HG02852 (cell line): Measurements from ENCODE around the gene ELFN1.

Experiments used
- ATAC-seq: cut with Tn5 transposase; IDR thresholded peaks from one replicate; pipeline ENCODE4 v1.9.1; 2021; ENCODE audit warnings: mild to moderate bottlenecking, moderate library complexity; ENCODE audit not compliant: unreplicated experiment

ELFN1 gene

DNA sequence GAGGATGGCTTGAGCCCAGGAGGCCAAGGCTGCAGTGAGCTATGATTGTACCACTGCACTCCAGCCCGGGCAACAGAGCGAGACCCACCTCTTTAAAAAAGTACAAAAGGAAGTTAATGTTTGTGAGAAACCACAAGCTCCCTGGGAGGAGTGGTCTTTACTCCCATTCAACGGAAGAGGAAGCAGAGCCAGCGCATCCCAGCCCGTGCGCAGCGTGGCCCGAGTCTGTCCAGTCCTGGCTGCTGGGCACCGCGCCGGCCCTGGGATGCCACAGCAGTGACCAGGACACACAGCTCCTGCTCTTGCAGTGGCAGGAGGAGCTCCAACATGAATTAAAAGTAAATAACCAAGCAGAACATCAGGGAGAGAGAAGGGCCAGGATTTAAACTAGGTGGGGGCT lies 68.4 kb downstream of the ELFN1 start:
- no peak for ATAC-seq

DNA sequence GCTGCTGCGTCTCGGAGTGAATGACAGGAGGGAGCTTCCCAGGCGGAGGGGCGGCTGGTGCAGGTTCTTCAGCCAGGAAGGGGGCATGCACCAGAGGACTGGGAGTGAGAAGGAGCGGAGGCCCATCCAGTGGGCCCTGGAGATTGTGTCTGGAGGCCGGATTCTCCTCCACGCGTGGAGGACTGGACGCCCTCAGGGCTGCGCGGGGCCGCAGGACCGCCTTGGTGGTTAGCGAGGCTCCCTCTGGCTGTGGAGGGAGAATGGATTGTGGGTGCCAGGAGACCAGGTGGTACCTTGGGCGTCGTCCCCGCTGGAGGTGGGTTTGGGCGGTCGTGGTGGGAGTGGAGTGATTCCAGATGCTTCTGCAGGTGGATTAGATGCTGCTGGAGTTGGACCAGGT lies 68.9 kb downstream of the ELFN1 start:
- no peak for ATAC-seq

DNA sequence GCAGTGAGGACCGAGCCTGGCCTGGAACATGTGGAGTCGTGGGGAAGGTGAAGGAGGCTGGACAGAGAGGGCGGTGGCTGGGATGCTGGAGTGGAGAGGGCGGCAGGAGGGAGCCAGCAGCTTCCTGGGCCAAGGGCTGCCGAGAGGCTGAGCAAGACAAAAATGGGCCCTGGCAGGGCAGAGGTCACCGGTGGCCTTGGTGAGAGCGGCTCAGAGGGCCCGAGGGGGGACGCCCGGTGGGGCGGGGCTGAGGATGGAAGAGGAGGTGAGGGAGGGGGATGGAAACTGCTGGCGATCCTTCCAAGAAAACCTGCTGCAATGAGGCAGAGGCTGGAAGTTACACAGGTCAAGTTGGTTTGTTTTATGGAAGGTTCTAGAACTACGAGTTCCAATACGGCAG lies 69.5 kb downstream of the ELFN1 start:
- ATAC-seq = no peak

DNA sequence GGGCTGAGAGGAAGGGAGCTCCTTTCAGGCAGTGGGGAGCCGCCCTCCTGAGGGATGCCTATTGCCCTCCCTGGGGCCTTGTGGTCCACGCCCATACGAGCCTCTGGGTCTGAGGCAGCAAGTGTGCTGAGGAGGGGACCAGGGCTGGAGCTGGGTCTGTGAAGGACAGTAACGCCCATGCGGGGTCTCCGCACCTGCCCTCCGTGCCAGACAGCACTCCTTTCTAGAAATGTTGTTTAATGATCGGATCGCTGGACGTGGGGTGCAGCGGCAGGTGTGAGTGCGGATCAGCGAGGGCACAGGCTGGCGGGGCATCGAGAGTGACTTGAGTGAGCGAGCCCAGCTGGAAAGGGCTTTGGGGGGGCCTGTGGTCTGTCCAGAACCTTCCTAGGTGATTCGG lies 70.1 kb downstream of the ELFN1 start:
- no peak for ATAC-seq

DNA sequence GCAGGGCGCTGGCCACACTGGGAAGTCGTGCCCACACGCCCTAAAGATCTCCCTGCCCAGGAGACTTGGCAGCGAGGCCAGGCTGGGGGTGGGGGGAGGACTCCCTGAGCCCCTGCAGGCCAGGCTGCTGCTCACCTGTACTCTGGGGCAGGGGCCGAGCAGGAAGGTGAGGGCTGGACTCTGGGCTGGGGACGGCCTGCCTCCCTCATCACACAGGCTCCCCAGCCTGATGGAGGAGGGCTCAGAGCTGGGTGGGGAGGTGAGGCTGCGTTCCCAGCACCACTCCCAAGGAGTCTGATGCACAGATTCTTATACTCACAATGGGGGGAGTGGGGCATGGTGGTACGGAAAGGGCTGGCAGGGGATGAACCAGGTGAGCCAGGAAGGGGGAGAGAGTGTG lies 71.2 kb downstream of the ELFN1 start:
- no peak for ATAC-seq

DNA sequence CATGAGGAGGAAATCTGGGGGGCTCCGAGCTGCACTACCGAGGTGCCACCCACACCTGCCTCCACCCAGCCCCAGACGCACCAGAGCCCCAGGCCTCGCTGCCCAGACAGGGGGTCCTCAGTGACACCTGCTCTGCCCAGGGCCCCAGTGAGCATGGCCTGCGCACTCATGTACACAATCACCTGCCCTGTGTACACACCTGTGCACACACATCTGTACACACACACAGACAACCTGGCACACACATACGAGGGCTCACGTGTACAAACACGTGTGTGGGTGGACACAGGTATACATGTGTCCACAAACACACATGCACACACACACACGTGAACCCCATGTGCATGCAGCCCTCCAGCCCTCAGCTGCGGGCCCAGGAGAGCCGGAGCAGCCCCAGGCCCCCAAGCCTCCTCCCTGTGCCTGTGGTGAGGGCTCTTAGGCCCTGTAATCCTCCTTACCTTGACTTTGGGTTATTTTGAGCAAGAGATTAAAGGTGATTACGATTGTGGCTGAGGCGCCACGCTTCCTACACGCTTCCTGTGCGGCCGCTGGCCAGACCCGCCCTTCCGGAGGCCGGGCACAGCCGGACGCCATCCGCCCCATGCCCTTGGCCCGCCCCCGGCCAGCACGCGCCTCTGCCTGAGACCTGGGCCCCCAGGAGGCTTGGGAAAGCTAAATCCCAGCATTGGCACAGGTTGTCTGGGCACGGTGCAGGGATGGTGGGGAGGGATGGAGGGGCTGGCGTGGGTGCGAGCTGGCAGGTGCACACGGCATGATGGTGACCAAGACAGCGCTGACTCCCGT lies 71.9 kb downstream of the ELFN1 start:
- no peak for ATAC-seq

DNA sequence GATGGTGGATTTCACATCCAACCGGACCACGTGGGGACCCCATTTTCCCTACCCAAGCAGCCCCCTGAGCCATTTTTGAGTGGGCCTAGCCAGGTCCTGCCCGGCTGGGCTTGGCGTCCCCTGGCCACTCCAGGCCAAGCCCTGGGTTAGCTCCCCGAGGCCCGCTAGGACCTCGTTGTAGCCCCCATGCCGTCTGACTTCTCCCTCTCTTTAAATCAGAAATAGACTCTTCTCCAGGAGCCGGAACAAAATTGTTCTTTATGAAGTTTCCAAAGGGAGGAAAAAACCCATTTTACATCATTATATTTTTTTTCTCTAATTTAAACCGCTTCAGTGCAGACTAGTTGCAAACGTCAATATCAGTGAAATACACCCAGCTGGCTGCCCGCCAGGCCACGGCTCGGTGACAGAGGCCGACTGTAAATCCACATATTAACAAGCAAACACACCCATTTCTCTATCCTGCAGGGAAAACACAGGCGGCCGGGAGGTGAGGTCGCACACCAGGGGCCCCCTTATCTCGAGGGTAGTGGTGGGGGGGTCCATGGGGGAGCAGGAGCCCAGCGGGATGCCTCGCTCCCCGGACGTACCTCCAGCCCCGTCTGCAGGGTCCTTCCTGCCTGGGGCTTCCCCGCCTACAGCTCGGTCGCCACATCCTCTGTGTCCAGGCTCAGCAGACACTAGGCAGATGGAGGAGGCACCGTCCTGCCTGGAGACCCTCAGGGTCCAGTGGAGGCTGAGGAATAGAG lies 72.7 kb downstream of the ELFN1 start:
- ATAC-seq = no peak

DNA sequence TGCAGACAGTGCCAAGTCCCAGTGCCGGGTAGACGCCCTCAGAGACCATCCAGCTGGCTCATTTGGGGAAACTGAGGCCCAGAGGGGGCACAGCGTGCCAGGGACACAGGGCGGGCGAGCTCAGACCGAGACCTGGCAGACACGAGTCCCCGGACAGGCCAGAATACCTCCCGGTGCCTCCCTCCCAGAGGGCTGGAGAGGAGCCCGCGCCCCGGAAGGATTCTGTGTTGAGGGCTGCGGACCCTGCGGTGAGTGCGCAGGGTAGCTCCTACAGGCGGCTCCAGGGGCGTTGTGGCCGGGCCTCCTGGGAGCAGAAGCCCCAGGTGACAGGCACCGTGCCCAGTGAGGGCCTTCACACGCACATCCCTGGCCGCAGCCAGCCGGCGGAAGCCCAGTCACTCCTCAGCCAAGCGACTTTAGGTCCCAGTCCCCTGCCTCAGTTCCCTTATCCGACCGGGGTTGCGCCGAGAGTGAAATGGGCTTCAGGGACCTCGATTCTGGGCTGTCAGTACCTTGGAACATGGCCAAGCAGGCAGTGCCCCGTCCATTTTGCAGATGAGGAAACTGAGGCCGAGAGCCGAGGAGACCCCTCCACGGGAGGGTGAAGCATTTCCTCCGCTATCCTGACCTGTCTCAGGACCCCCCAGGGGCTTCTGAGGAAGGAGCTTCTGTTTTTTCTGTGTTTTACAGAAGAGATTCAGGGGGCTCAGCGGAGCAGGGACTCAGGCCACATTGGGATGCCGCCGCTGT lies 73.6 kb downstream of the ELFN1 start:
- ATAC-seq = no peak

DNA sequence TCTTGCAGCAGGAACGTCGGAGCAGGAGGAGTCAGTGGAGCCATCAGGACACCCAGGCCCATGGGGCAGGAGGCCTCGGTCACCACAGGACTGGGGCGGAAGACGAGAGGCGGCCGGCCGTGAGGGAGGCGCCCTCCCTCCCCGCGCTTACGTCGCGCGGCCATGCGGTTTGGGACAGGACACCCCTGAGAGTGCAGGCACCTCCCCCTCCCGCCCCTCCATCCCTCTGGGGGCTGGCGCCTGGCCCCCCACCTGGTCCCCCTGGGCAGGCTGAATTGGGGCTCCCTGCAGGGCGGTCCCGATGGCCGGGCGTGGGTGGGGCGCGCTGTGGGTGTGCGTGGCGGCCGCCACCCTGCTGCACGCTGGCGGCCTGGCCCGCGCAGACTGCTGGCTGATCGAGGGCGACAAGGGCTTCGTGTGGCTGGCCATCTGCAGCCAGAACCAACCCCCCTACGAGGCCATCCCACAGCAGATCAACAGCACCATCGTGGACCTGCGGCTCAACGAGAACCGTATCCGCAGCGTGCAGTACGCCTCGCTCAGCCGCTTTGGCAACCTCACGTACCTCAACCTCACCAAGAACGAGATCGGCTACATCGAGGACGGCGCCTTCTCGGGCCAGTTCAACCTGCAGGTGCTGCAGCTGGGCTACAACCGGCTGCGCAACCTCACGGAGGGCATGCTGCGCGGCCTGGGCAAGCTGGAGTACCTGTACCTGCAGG lies 74.4 kb downstream of the ELFN1 start:
- no peak for ATAC-seq

DNA sequence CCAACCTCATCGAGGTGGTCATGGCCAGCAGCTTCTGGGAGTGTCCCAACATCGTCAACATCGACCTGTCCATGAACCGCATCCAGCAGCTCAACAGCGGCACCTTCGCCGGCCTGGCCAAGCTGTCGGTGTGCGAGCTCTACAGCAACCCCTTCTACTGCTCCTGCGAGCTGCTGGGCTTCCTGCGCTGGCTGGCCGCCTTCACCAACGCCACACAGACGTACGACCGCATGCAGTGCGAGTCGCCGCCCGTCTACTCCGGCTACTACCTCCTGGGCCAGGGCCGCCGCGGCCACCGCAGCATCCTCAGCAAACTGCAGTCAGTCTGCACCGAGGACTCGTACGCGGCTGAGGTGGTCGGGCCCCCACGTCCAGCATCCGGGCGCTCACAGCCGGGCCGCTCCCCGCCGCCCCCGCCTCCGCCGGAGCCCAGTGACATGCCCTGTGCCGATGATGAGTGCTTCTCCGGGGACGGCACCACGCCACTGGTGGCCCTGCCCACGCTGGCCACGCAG lies 75.0 kb downstream of the ELFN1 start:
- ATAC-seq = no peak

DNA sequence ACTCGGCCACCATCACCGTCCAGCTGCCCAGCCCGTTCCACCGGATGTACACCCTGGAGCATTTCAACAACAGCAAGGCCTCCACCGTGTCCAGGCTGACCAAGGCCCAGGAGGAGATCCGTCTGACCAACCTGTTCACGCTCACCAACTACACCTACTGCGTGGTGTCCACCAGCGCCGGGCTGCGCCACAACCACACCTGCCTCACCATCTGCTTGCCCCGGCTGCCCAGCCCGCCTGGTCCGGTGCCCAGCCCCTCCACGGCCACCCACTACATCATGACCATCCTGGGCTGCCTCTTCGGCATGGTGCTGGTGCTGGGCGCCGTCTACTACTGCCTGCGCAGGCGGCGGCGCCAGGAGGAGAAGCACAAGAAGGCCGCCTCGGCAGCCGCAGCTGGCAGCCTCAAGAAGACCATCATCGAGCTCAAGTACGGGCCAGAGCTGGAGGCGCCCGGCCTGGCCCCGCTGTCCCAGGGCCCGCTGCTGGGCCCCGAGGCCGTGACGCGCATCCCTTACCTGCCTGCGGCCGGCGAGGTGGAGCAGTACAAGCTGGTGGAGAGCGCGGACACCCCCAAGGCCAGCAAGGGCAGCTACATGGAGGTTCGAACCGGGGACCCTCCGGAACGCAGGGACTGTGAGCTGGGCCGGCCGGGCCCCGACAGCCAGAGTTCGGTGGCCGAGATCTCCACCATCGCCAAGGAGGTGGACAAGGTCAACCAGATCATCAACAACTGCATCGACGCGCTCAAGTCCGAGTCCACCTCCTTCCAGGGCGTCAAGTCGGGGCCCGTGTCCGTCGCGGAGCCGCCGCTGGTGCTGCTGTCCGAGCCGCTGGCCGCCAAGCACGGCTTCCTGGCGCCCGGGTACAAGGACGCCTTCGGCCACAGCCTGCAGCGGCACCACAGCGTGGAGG lies 75.8 kb downstream of the ELFN1 start:
- no peak for ATAC-seq

DNA sequence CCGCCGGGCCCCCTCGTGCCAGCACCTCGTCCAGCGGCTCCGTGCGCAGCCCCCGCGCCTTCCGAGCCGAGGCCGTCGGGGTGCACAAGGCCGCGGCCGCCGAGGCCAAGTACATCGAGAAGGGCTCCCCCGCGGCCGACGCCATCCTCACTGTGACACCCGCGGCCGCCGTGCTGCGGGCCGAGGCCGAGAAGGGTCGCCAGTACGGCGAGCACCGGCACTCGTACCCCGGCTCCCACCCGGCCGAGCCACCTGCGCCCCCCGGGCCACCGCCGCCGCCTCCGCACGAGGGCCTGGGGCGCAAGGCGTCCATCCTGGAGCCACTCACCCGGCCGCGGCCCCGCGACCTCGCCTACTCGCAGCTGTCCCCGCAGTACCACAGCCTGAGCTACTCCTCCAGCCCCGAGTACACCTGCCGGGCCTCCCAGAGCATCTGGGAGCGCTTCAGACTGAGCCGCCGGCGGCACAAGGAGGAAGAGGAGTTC lies 76.5 kb downstream of the ELFN1 start:
- no peak for ATAC-seq

DNA sequence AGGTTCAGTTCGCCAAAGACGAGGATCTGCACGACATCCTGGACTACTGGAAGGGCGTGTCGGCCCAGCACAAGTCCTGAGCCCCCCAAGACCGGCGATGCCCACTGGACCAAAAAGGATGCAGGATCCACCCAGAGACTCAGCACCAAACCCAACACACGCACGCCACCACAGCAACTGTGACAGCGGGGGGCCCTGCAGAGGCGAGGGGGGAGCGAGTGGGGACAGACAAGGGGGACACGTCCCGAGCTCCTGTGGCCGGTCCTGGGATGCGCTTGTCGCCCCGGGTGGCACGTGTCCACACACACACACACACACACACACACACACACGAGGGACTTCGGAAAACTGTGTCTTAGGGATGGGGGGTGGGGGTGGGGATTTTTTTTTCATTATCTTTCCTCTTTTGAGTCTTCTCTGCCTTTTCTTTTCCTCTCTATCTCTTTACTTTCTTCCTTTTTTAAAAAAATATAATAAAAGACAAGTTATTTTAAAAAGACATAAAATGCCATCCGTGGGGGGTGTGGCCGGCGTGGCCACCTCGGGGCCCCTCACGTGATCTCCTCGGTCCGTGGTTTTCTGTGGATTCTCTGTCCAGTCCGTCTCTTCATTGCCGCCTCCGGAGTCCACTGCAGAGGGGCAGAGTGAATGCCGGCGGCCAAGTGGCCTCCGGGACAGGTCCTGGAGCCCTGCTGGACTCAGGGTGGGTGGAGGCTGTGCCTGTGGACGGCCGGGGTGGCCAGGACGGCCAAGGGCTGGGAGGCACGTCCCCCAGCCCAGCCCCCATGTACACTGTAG lies 77.1 kb downstream of the ELFN1 start:
- ATAC-seq = no peak

DNA sequence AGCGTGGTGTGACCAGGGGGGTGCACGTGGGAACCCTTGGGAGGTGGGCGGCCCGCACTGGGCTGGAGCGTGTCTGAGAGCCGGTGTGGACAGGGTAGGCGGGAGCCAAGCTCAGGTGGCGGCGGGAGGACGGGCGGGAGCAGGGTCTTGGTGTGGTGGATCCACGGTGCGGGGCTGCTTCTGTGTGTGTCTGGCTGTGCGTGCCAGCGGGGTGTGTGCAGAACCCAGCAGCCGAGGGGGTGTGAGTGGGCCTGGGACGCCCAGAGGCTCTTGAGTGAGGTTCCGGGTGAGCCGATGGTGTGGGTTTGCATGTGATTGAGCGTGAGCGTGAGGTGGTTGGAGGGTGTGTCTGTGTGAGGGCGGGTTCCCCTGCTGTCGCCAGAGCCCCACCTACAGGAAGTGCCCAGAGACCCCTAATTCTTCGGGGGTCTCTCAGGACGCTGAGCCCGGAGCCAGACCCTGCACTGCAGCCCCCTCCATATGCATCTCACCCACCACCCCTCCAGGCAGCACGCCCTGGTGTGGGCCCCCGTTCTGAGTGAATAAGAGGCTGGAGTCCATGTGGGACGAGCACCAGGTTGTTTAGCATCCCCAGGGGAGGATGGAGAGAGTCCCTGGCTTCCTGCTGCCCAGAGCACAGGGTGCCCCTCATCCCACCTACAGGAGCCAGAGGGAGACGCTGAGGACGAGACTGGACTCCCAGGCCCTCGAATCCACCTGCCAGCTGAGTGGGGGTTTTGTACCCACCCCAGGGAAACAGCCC lies 78.2 kb downstream of the ELFN1 start:
- no peak for ATAC-seq

DNA sequence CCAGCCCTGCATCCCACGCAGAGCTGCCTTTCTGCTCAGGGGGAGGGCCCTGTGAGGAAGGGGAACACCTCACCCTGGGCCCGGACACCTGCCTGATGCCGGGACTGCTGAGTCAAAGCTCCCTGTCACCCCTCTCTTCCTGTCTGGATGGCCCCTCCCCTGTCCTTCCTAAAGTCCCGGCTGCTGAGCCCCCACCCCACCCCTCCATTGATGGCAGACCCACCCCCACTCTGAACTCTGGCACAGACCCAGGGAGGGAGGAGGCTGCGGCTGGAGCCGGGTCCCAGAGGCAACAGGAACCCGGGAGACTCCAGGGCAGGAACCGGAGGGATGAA lies 78.7 kb downstream of the ELFN1 start:
- no peak for ATAC-seq

DNA sequence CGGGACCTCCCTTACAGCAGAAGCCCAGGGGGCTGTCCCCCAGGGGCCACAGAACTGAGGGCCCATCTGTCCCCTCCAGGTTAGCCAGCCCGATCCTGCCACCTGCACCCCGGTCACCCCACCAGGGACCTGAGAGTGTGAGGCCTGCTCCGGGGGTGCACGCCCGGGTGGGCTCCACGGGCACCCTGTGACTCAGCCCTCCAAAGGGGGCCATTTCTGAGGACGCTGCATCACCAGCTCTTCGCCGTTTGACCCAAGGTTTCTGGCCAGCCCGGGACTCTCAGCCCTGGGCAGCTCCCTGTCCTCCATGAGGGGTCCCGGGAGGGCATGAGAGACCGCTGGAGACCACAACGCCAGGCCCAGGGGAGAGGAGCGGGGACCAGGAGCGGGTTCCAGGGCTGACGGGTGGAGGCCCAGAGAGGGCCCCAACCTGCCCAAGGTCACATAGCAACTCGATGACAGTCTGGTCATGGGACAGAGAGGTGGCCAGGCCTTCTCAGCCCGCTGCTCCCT lies 79.3 kb downstream of the ELFN1 start:
- no peak for ATAC-seq

DNA sequence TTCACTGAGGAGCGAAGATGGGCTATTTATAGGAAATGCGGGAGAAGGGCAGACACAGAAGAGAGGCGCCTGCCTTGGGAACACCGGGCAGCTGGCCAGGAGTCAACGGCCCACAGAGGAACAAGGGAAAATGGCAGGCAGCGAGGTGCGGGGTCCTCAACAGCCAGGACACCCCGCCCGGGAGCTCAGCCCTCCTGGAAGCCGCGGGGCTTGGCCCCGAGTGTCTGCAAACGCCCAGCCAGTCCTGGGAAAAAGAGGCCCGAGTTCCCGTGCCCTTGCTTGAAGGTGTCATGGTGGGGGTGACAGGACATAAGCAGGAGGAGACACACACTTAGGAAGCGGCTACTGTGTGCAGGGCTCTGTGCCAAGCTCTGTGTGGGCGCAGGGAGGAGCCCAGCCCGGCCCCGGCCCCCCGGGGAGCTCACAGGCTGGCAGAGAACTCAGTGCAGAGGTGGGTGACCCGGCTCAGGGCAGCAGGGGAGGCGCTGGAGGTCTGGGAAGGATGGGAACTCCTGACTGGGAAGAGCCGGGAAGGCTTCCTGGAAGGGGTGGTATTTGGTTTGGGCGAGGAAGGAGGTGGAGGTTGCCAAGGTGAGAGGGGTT lies 79.9 kb downstream of the ELFN1 start:
- ATAC-seq = no peak
